HG02938 (cell line): ENCODE results near the gene ANG.

Source experiments
- ATAC-seq: cut with Tn5 transposase; IDR thresholded peaks from one replicate; pipeline ENCODE4 v1.9.1; 2021; ENCODE audit warnings: mild to moderate bottlenecking, moderate library complexity; ENCODE audit not compliant: unreplicated experiment

The ANG gene

GRCh38 chr14:20742132-20742531 lies 53.6 kb downstream of the ANG start:
- no peak for ATAC-seq

- ATAC-seq = no peak
Observed at GRCh38 chr14:20743556-20743955, 55.0 kb downstream of the ANG start.
